Neural progenitor cell (in vitro differentiated cells): Measurements from ENCODE around the gene KLHDC9. TPM values are rescaled to one million over a fixed set of nuclear protein-coding genes. Genes with fewer than 3 reads are reported as not detected.

ENCODE experiments used
- DNase-seq: peaks from one replicate; pipeline ENCODE4 v3.0.0-alpha.2; 2016; ENCODE audit warnings: low spot score
- H2AFZ ChIP-seq: fragments of 200-600 bp; sonication (generic); replicated peaks from 2 replicates; pipeline ENCODE4 v1.6.1; 2016; ENCODE audit warnings: antibody characterized with exemption
- H3F3A ChIP-seq: fragments of 200-600 bp; sonication (generic); 2 replicates; pipeline ENCODE4 v1.6.1; 2016; ENCODE audit warnings: antibody characterized with exemption, low read depth
- H3K27ac ChIP-seq: fragments of 200-600 bp; sonication (generic); 2 replicates; pipeline ENCODE4 v1.5.1; 2016; ENCODE audit warnings: mild to moderate bottlenecking
- H3K27me3 ChIP-seq: fragments of 200-600 bp; sonication (generic); 2 replicates; pipeline ENCODE4 v1.6.1; 2016; ENCODE audit warnings: mild to moderate bottlenecking, moderate library complexity
- H3K36me3 ChIP-seq: fragments of 200-600 bp; sonication (generic); 2 replicates; pipeline ENCODE4 v1.5.1; 2016
- H3K4me1 ChIP-seq: fragments of 200-600 bp; sonication (generic); 2 replicates; pipeline ENCODE4 v1.6.1; 2016; ENCODE audit warnings: mixed run types
- H3K4me2 ChIP-seq: fragments of 200-600 bp; sonication (generic); 2 replicates; pipeline ENCODE4 v1.6.1; 2016
- H3K4me3 ChIP-seq: fragments of 200-600 bp; sonication (generic); 2 replicates; pipeline ENCODE4 v1.5.1; 2016
- H3K79me2 ChIP-seq: fragments of 200-600 bp; sonication (generic); 2 replicates; pipeline ENCODE4 v1.6.1; 2016; ENCODE audit warnings: low read depth
- H3K9ac ChIP-seq: fragments of 200-600 bp; sonication (generic); 2 replicates; pipeline ENCODE4 v1.6.1; 2016
- H3K9me3 ChIP-seq: fragments of 200-600 bp; sonication (generic); 2 replicates; pipeline ENCODE4 v1.5.1; 2016; ENCODE audit warnings: low read depth
- H4K20me1 ChIP-seq: fragments of 200-600 bp; sonication (generic); 2 replicates; pipeline ENCODE4 v1.6.1; 2016; ENCODE audit warnings: low read depth
- H3K27ac Mint-ChIP-seq: 3 replicates; pipeline ENCODE4 v1.8.0; 2021; ENCODE audit warnings: mixed read lengths
- H3K27me3 Mint-ChIP-seq: 2 replicates; pipeline ENCODE4 v1.8.0; 2022; ENCODE audit warnings: low read depth, mild to moderate bottlenecking, inconsistent platforms, moderate library complexity, mixed read lengths; ENCODE audit not compliant: insufficient read depth
- H3K36me3 Mint-ChIP-seq: 3 replicates; pipeline ENCODE4 v1.8.0; 2021; ENCODE audit warnings: mixed read lengths
- H3K4me1 Mint-ChIP-seq: 3 replicates; pipeline ENCODE4 v1.8.0; 2021; ENCODE audit warnings: mixed read lengths
- H3K4me3 Mint-ChIP-seq: 3 replicates; pipeline ENCODE4 v1.8.0; 2021; ENCODE audit warnings: mild to moderate bottlenecking, moderate library complexity, mixed read lengths
- H3K9me3 Mint-ChIP-seq: 3 replicates; pipeline ENCODE4 v1.8.0; 2020; ENCODE audit warnings: mixed read lengths
- EZH2 ChIP-seq: fragments of 200-600 bp; sonication (generic); IDR thresholded peaks from 2 replicates; pipeline ENCODE4 v1.6.1; 2017; ENCODE audit warnings: antibody characterized with exemption, mild to moderate bottlenecking, moderate library complexity
- EZH2phosphoT487 ChIP-seq: fragments of 200-600 bp; sonication (generic); IDR thresholded peaks from 2 replicates; pipeline ENCODE4 v1.6.1; 2017; ENCODE audit warnings: antibody characterized with exemption
- total RNA-seq: library from RNA; depleted of rRNA; stranded (reverse); fragments of >200 nt; gene quantifications from 2 replicates; pipeline ENCODE4 v1.2.3, GENCODE V29; 2015; ENCODE audit warnings: low replicate concordance
- TF ChIP-seq, protein P1 (sequence below): fragments of 200-600 bp; sonication (generic); IDR thresholded peaks from 2 replicates; pipeline ENCODE4 v1.5.1; 2017; ENCODE audit warnings: antibody characterized with exemption, mild to moderate bottlenecking

The KLHDC9 gene
- total RNA-seq, 1 donor from 2014 or later, result 12.6 TPM

DNA sequence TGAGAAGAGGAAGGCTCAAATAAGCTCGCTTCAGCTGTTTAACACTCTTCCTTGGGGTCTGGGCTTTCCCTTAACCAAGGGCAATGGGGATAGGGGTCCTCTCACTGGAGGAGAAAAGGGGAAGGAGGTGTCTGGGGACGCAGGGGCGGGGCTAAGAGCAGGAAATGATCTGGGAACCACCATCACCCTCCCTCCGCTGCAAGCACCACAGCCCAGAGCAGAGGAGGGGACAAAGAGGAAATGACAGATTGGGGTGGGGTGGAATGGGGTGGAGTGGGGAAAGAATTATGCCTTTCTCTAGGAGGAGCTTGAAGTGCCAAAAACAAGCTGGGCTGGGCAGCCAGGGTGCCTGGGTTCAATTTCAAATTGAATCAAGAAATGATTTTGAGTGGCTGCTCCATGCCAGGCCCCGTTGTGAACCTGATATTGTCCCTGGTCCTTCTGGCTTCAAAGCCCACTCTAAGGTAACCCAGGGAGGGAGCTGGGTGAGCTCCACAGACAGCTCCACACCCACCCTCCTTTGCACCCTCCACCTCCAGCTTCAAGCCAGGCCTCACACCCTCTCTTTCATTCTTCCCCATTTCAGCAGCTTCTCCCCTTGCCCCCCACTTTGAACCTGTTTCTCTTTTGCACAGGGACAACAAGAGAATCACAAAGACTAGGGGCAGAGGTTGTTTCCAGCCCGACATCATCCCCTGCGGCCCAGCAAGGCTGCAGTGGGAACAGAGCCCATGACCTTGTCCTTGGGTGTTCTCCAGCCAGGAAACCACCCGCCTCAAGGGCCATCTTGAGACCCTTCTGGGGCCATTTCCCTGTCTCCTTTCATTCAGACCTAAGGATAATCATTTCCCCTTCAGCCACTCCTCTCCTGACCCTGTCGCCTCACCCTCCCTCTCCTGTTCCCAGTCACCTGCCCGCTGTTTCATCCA, 29.6 kb upstream of the KLHDC9 start:
- Histone ChIP-seq H3K79me2 (no peaks in the 10 kb centered on the region), H3K9me3 (no peaks in the 10 kb centered on the region), H3K36me3 (no peaks in the 10 kb centered on the region), H3K9ac (no peak overlapping the region), H3K27ac (no peak overlapping the region), H3K27me3 (peaks cover 8% of the 10 kb centered on the region), H3K4me1 (no peaks in the 10 kb centered on the region), H2AFZ (no peak overlapping the region), H4K20me1 (no peaks in the 10 kb centered on the region), H3K4me3 (no peak overlapping the region), H3K4me2 (no peak overlapping the region), H3F3A (no peaks in the 10 kb centered on the region)
- DNase-seq, result no peak
- Mint-ChIP-seq H3K27me3 (no peaks in the 10 kb centered on the region), H3K4me3 (no peak overlapping the region), H3K27ac (peak overlapping the region; percentile 72), H3K4me1 (peaks cover 15% of the 10 kb centered on the region), H3K9me3 (no peaks in the 10 kb centered on the region), H3K36me3 (no peaks in the 10 kb centered on the region)
- TF ChIP-seq, protein P1, sequence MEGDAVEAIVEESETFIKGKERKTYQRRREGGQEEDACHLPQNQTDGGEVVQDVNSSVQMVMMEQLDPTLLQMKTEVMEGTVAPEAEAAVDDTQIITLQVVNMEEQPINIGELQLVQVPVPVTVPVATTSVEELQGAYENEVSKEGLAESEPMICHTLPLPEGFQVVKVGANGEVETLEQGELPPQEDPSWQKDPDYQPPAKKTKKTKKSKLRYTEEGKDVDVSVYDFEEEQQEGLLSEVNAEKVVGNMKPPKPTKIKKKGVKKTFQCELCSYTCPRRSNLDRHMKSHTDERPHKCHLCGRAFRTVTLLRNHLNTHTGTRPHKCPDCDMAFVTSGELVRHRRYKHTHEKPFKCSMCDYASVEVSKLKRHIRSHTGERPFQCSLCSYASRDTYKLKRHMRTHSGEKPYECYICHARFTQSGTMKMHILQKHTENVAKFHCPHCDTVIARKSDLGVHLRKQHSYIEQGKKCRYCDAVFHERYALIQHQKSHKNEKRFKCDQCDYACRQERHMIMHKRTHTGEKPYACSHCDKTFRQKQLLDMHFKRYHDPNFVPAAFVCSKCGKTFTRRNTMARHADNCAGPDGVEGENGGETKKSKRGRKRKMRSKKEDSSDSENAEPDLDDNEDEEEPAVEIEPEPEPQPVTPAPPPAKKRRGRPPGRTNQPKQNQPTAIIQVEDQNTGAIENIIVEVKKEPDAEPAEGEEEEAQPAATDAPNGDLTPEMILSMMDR, result no peak
- TF ChIP-seq EZH2 (no peak), EZH2phosphoT487 (no peak)

DNA sequence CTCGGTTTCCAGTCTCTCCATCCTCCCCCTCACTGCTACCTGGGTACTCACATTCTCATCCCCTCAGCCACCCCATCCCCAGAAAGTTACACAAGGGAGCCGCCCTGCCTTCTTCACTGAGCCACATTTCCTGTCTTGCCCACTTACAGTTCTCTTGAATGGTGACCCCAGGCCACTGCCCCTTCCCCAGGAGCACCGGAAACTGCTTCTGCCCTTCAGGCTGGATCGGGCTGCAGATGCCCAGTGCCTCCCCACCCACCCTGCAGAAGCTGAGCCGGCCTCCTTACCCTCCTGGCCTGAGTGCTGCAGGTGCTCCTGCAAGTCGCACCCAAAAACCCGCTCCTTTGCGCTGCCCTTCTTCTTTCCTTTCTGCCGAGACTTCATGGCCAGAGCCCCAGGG, 28.9 kb upstream of the KLHDC9 start:
- peaks cover 15% of the 10 kb centered on the region for H3K4me1 Mint-ChIP-seq
- Histone ChIP-seq H3K27me3 (peaks cover 3% of the 10 kb centered on the region), H3K79me2 (no peaks in the 10 kb centered on the region), H3K4me3 (no peak overlapping the region), H2AFZ (no peak overlapping the region), H3K4me2 (no peak overlapping the region), H3F3A (no peaks in the 10 kb centered on the region), H3K9ac (no peak overlapping the region), H3K36me3 (no peaks in the 10 kb centered on the region), H4K20me1 (no peaks in the 10 kb centered on the region), H3K9me3 (no peaks in the 10 kb centered on the region), H3K27ac (no peak overlapping the region), H3K4me1 (no peaks in the 10 kb centered on the region)
- H3K36me3 Mint-ChIP-seq, result no peaks in the 10 kb centered on the region
- H3K27ac Mint-ChIP-seq, result no peak overlapping the region
- no peaks in the 10 kb centered on the region for H3K9me3 Mint-ChIP-seq
- peaks cover 2% of the 10 kb centered on the region for H3K27me3 Mint-ChIP-seq
- no peak for DNase-seq
- TF ChIP-seq EZH2phosphoT487, result no peak
- TF ChIP-seq, protein P1, result no peak
- TF ChIP-seq EZH2, result no peak
- no peak overlapping the region for H3K4me3 Mint-ChIP-seq

DNA sequence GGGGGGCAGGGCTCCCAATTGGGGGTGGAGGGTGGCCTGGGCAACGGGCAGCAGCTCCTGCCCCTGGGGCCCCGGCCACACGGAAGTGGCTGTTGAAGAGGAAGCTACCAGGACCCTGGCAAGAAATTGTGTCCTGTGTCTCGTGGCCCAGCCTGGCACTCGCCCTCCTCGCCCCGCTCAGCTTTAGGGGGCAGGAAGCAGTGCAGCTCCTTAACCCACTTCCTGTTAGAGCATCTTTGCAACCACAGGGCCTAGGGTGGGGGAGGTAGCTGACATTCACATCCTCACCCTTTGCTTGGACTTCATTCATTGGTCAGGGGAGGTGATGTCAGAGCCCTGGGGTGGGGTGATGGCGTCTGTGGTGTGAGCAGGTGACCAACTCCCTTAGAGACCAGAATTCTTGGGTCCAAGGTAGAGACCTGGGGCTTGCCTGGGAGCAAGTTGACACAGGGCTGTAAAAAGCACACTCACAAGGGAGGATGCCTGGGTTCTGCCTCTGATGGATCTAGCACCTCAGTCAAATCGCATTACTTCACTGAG, 28.4 kb upstream of the KLHDC9 start, which contains the start of gene ARHGAP30:
Gene ARHGAP30 (minus strand): TSS at position 161 of the 540 bp plus-strand sequence. CDS start 267 bp downstream, outside the sequence.
- Histone ChIP-seq H2AFZ (peak within 1 kb of the TSS; percentile 26), H3K4me2 (no peak within 1 kb of the TSS)

More for the DNA sequence above, 28.4 kb upstream of the KLHDC9 start, which contains the start of gene ARHGAP30:
- no peaks in the 10 kb centered on the region for H3K27me3 ChIP-seq
- Mint-ChIP-seq H3K4me3 (no peak within 1 kb of the TSS), H3K27ac (no peak within 1 kb of the TSS), H3K36me3 (no peaks in the 10 kb centered on the region), H3K4me1 (peaks cover 15% of the 10 kb centered on the region), H3K9me3 (no peaks in the 10 kb centered on the region), H3K27me3 (peaks cover 2% of the 10 kb centered on the region)
- H3K9me3 ChIP-seq, result no peaks in the 10 kb centered on the region
- no peaks in the 10 kb centered on the region for H3K79me2 ChIP-seq
- no peaks in the 10 kb centered on the region for H4K20me1 ChIP-seq
- H3K4me3 ChIP-seq, result no peak within 1 kb of the TSS
- no peaks in the 10 kb centered on the region for H3K36me3 ChIP-seq
- H3F3A ChIP-seq, result no peaks in the 10 kb centered on the region
- no peak within 1 kb of the TSS for H3K27ac ChIP-seq
- TF ChIP-seq EZH2 (no peak), EZH2phosphoT487 (no peak)
- TF ChIP-seq, protein P1, result no peak
- H3K9ac ChIP-seq, result no peak within 1 kb of the TSS
- no peak for DNase-seq
- no peaks in the 10 kb centered on the region for H3K4me1 ChIP-seq
